HS-5 (cell line): Measurements from ENCODE around the gene TDRD9.

Source experiments
- DNase-seq: peaks from one replicate; pipeline ENCODE4 v3.0.0-alpha.2; 2012; ENCODE audit warnings: low read depth

The TDRD9 gene

DNA sequence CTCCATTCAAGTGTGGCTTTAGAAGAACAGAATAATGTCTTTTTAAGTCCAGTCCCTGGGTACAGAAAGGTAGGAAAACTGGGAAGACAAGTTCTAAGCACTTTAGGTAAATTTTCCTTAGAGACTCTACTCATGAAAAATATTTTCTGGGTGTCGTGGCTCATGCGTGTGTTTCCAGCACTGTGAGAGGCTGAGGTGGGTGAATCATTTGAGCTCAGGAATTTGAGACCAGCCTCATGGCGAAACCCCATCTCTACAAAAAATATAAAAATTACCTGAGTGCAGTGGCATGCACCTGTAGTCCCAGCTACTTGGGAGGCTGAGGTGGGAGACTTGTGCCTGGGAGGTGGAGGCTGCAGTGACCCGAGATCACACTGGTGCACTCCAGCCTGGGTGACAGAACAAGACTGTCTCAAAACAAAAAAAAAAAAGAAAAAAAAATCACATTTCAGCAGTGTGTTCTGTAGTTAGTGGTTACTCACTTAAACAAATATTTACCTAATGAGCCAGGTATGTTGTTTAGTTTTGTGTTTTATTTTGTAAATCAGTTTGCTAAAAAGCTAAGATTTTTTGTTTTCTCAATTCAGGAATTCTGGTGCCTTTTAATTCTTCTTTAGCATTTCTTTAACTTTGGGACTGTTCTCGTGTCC is 66.4 kb downstream of the TDRD9 start:
- peak; percentile 14 for DNase-seq

DNA sequence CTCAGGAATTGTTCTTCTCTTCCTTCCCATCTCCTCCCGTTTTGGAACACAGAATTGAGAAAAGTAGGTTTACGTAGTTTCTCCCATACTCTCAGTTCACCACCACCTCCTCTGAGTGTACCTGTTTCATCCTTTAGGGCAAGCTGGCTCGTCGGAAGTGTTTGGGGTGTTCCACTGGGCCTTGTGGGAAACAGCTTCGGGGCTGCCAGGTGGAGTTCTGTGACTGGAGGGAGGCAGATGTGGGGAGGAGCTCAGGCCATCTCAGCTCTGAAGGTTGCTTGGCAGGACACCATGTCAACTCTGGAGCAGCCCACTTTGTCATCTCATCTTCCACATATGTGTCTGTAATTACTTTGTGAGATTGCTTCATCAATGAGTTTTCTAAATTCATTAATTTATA is 67.6 kb downstream of the TDRD9 start:
- DNase-seq: no peak

- DNase-seq: no peak
Observed at GRCh38 chr14:103997391-103997790, 69.1 kb downstream of the TDRD9 start.

DNA sequence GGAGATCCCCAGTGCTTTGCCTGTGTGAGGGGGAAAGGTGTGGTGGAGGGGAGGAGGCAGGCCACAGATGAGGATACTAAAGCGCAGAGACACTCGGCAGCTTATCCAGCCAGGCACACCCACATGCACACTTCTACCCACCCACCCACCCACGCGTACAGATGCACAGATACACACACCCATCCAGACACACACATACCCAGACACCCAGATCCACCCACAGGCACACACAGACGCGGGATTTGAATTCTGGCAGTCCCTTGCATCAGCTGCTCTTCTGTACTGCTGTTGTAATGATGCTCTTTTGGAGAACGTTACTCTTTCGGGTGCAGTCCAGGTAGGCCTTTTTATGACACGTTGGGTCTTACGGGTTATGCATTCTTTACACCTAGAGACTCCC is 69.8 kb downstream of the TDRD9 start:
- no peak for DNase-seq

- no peak for DNase-seq
Observed at GRCh38 chr14:103999795-104000440, 71.7 kb downstream of the TDRD9 start.

GRCh38 chr14:104001003-104001402 is 72.7 kb downstream of the TDRD9 start:
- no peak for DNase-seq

DNA sequence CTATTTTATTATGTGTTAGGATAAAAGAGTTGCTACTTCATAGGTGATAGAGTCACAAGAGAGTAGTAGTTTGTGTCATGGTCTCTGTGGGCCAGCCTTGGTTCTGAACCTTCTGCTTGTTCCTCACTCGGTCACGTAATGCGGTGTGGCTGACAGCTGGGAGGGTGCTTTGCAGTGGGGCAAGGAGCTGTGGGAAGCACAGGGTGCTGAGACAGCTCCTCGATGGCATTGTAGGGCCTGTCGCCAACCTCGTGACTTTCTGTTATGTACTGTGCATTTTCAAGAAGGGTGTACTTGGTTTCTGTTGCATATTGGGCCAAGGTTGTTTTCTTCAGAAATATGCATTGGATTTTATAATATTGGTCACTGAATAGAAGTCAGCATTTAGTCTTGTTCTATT is 75.4 kb downstream of the TDRD9 start:
- no peak for DNase-seq

DNA sequence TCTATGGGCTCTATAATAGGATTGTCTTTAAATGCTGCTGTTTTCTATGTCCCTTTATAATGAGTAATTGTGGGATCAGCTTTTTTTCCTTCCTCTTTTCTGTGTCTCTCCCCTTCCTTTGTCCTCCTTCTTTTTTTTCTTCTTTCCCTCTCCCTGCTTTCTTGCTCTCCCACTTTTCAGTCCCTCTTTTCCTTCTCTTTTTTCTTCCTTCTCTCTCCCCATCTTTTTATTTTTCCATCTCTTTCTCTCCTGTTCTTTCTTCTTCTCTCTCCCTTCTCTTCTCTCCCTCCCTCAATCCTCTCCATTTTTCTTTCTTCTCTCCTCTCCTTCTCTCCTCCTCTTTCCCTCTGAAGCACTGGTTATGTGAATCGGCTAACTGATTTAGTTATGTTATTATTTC is 76.6 kb downstream of the TDRD9 start:
- DNase-seq: no peak

DNA sequence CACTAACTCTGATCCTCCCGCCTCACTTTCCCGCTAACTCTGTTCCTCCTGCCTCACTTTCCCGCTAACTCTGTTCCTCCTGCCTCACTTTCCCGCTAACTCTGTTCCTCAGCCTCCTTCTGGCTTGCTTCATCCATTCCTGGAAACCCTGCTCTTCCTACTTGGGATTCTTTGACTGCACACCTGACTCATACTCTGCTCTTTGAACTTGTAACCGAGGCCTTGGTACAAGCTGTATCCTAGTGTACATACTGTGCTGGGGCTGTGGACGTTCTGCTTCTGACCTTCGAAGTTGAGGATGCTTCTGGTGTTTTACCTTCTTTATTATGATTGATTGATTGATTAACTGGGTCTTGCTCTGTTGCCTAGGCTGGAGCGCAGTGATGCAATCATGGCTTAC is 77.2 kb downstream of the TDRD9 start:
- no peak for DNase-seq

GRCh38 chr14:104007121-104007520 is 78.9 kb downstream of the TDRD9 start:
- no peak for DNase-seq

DNA sequence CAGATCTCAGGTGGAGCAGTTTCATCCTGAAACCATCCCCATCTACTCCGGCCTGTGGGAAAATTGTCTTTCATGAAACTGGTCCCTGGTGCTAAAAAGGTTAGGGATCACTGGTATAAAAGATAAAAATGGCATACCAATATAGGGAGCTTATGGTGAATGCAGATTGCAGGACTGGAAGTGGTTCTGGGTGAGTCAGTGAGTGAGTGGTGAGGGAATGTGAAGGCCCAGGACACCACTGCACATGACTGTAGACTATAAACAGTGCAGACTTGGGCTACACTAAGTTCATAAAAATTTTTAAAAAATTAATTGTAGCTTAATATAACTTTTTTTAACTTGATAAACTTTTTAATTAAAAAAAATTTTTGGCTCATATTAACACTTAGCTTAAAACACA is 81.0 kb downstream of the TDRD9 start:
- DNase-seq: no peak

- DNase-seq: no peak
Observed at GRCh38 chr14:104011824-104012517, 83.7 kb downstream of the TDRD9 start.

- no peak for DNase-seq
Observed at GRCh38 chr14:104014764-104015163, 86.5 kb downstream of the TDRD9 start.

DNA sequence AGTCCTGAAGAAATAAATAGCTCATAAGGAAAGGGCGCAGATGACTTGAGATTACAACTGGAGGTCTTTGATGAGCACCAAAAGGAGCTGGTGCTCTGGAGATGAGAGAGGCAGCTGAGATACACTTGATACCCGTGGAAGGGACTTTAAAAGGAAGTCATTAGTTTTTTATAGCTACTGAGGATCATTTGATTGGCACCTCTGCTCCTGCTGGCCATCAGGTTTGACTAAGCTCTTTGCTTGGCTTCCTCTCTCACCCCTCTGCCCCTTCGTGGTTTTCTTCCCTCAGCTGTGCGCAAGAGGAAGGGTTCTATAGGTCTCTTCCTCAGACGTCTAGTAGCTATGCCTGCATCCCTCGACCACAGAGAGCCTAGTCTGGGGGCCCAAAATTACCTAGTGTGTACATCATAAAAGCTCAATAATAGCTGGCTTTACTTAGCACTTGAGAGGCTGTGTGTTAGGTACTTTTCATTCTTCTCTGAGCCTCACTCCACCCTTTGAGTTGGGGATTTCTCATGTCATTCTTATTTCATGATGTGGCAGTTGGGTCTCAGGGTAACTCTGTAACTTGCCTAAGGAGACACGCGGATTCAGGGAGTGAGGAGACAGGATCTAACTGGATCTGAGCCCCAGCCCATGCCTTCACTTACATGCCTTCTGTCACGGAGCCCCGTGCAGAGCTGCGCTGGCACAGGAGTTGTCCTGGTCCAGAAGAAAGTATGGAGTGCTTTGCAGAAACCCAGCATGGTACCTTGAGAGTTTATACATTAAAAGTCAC is 88.8 kb downstream of the TDRD9 start:
- no peak for DNase-seq

- DNase-seq: no peak
Observed at GRCh38 chr14:104019029-104019428, 90.8 kb downstream of the TDRD9 start.

- DNase-seq: no peak
Observed at GRCh38 chr14:104019806-104020205, 91.5 kb downstream of the TDRD9 start.

- no peak for DNase-seq
Observed at GRCh38 chr14:104020471-104020870, 92.2 kb downstream of the TDRD9 start.

DNA sequence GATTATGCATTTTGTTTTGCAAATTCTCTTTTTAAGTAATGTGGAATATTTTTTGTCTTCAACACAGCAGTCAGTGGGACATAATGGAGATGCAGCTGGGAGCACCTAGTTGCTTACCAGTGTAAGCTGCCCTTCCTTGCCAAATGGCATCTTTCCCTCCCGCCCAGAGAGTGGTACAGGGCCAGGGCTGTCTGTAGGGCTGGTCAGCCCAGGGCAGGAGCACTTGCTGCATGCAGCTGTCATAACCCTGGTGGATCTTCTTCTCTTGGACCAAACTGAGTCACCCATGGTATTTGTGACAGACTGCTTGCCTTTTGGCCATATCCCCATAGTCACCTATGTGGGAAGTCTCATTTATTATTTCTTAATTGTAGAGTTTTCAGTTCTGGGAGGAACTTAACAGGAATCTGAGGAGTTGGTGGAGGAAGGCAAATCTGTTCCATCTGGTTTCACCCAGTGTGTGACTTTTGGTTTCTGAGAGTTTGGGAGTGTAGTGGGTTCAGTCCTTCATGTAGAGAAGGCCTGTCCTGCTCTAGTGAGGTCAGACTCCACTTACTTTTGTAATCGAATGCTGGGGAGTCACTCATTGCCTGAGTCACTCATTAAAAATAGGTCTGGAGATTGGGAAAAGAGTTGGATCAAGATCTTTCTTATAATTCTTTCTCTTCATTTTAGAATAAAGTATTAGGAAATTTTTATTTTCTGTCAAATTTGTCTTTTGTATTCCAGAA is 95.2 kb downstream of the TDRD9 start:
- DNase-seq: no peak

- no peak for DNase-seq
Observed at GRCh38 chr14:104025534-104025933, 97.3 kb downstream of the TDRD9 start.

- DNase-seq: no peak
Observed at GRCh38 chr14:104026024-104026423, 97.8 kb downstream of the TDRD9 start.

GRCh38 chr14:104030958-104031357 is 102.7 kb downstream of the TDRD9 start:
- no peak for DNase-seq

DNA sequence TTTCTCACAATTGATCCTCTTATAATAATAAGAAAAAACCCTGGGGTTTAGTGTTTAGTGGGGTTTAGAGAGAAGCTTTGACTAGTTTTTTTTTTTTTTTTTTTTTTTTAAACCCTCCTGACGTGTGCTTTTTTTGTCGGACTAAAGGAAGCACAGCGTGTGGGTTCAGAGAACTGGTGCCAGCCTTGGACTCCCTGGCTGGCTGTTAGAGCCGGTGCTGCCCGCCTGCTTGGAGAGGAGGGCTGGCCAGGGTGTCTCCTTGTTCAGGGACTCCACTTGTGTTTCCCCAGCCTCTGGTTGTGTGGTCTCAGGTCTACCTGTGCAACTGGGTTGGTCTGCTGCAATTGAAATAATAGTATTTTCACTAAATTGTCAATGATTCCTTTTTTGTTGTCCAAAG is 103.1 kb downstream of the TDRD9 start:
- DNase-seq: no peak
